Measurements from ENCODE around the gene KCNQ2.

Gene KCNQ2

DNA sequence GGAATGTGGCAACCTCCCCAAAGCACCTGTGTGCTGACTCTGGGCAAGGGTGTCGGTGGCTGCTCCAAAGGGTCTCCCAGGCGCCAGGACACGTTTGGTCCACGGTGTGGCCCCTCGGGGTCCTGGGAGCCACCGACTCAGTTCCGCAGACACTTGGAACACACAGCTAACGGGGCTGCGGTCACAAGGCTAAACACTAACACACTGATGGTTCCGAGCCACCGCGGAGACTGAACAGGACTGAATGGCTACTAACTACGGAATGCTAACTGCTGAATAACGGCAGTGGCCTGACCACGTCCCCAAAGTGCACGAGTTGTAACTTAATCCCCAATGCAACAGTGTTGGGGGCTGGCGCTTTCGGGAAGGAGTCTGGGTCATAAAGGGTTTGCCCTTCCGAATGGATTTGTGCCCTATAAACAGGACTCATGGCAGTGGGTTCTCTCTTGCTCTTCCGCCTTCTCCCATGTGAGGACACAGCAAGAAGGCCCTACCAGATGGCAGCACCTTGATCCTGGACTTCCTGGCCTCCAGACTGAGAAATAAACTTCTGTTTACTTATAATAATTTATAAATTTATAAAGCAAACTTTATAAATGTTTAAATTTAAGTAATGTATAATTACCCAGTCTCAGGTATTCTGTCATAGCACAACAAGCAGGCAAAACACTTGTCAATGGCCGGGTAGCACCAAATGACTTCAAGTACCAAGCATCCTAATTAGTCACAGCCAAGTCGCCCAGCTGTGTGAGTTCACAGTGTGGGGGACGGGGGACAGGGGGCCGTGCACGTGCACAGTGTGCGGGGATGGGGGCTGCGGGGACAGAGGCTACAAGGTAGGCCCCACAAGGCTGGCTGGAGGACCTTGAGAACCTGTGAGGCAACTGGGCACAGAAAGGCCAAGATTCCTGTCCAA is 28.7 kb upstream of the KCNQ2 start:
- Histone ChIP-seq H3K27ac (ENCODE audit: low read depth, low read length) (no peak overlapping the region), H3K36me3 (ENCODE audit: insufficient read depth, low read length) (no peaks in the 10 kb centered on the region), H3K27me3 (ENCODE audit: insufficient read depth, low read length) (peaks cover 34% of the 10 kb centered on the region), H2AFZ (ENCODE audit: low read length, unreplicated experiment) (no peak overlapping the region), H3K4me1 (ENCODE audit: control insufficient read depth, insufficient read depth, low read length, unreplicated experiment) (peaks cover 8% of the 10 kb centered on the region), H3K79me2 (ENCODE audit: control insufficient read depth, insufficient read depth, low read length, unreplicated experiment) (no peaks in the 10 kb centered on the region), H3K4me3 (ENCODE audit: low read depth, low read length) (no peak overlapping the region)

DNA sequence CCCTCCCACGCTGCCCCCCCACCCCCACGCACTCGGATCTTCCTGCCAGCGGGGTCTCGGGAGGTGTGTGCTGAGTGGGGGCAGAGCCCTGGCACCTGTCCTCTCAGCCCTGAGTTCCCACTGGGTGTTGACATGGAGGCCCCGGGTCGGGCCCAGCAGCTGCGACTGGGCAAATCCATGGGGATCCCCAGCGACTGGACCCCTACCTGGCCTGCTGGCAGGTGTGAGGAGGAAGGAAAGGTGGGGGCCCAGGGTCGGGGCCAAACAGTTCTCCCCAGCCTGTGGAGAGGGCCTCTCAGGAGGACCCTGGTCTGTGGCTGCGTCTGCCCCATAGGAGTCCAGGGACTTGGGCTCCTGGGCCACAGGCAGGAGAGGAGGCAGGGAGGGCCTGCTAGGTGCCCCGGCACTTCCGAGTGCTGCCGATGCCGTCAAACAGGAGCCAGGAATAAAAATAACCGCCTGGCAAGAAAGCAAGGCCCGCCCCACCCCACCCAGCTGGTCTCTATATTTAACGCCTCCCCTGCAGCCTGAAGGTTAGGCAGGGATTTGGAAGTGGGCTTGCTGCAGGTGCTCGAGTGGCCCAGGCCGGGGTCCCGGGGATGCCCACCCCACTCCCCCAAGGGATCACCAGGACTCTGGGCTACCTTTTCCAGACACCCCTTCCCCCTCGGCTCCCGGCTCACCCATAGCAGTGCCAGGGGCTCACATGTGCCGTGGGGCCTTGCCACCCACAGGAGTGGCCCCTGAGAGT is 27.9 kb upstream of the KCNQ2 start:
- no peaks in the 10 kb centered on the region for H3K36me3 ChIP-seq (ENCODE audit: insufficient read depth, low read length)
- H3K27me3 ChIP-seq (ENCODE audit: insufficient read depth, low read length): peaks cover 30% of the 10 kb centered on the region
- H3K4me3 ChIP-seq (ENCODE audit: low read depth, low read length): no peak overlapping the region
- no peak overlapping the region for H3K27ac ChIP-seq (ENCODE audit: low read depth, low read length)
- no peak overlapping the region for H2AFZ ChIP-seq (ENCODE audit: low read length, unreplicated experiment)
- peaks cover 8% of the 10 kb centered on the region for H3K4me1 ChIP-seq (ENCODE audit: control insufficient read depth, insufficient read depth, low read length, unreplicated experiment)
- no peaks in the 10 kb centered on the region for H3K79me2 ChIP-seq (ENCODE audit: control insufficient read depth, insufficient read depth, low read length, unreplicated experiment)

DNA sequence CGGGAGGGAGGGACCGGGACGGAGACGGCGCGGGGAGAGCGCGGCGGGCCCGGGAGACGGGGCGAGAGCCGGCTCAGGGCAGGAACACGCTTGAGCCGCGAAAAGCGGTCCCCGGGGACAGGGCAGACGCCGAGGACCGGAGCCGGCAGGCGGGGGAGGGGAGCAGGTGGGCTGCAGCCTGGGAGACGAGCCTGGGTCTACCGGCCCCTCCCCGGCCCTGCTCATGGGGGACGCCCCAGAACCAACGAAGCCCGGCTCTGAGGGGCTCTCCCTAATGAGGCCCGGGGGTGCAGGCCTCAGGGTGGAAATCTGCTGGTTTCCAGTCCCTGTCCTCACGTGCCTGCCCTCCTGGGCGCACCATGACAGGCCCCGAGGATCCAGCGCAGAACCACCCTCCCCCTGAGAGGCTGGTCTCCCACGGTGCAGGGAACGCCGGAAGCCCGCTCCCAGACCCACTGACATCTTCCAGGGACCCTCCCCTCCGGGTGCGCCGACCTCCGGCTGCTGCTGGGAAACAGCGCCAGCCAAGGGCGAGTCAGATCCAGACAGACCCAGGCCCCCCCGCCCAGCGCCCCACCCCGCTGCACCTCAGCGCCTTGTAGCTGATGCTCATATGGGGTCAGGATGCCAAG is 27.0 kb upstream of the KCNQ2 start:
- Histone ChIP-seq H3K4me3 (ENCODE audit: low read depth, low read length) (no peak overlapping the region), H3K79me2 (ENCODE audit: control insufficient read depth, insufficient read depth, low read length, unreplicated experiment) (no peaks in the 10 kb centered on the region), H2AFZ (ENCODE audit: low read length, unreplicated experiment) (no peak overlapping the region), H3K27me3 (ENCODE audit: insufficient read depth, low read length) (peaks cover 21% of the 10 kb centered on the region), H3K36me3 (ENCODE audit: insufficient read depth, low read length) (no peaks in the 10 kb centered on the region), H3K27ac (ENCODE audit: low read depth, low read length) (no peak overlapping the region), H3K4me1 (ENCODE audit: control insufficient read depth, insufficient read depth, low read length, unreplicated experiment) (peaks cover 8% of the 10 kb centered on the region)

DNA sequence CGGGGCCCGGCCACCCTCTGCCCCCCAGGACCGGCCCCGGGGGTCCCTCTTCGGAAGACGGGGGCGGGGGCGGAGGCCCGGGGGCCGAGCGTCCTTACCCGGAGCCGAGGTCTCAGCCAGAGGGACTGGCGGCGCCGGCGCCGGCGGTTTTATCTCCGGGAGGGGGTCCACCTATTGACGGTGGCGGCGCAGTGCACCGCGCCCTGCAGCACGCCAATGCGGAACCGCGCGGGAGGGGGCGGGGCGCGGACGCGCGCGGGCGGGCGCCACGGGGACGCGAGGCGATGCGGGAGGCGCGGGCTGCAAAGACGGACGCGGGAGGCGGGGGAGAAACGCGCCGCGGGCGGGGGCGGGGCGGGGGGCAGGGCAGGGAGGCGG is 26.5 kb upstream of the KCNQ2 start, which contains the start of gene EEF1A2:
Gene EEF1A2, minus strand, starts transcription at position 124 of the 378 bp plus-strand sequence. CDS start 1,320 bp downstream, outside the sequence.
- no peak within 1 kb of the TSS for H3K27ac ChIP-seq (ENCODE audit: low read depth, low read length)
- peaks cover 20% of the 10 kb centered on the region for H3K27me3 ChIP-seq (ENCODE audit: insufficient read depth, low read length)

DNA sequence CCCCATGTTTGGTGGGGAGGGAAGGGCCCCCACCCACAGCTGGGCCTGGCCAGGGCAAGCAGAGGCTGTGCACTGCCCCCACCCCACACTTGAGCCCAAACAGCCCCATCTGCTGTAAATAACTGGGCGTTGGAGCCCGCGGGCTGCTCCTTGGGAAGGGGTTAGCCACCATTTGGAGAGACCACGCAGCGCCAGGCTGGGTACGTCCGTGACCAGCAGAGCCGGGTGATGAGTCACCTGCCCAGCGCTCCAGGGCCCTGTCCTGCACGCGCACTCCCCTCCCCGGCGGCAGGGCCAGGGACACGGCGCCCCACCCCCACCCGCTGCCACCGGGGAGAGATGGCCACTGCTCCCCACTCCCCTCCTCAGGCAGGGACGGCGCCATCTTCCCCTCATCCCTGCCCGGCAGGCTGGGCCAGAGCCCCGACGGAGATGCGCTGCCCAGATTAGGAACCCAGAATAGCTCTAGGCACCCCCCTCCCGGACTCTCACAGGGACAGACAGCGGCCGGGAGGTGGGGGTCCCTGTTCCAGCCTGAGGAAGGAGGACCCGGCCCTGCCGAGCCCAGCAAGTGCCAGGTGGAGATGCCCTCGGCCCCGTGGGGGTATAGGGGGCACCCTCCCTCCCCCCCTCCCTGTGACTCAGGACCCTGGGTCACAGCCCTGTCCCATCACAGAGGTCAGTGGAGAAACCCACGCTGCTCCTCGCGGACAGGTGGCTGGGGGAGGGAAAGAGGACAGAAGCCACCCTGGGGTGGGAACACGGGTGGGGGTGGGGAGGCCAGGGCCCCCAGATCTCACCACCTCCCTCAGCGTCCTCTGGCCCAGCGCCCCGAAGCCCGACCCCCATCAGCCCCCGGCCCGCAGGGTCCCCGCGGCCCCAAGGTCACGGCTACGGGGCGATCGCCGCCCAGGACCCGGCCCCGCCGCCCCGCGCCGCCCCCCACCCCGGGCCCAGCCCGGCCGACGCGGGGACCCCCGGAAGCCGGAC is 25.8 kb upstream of the KCNQ2 start:
- Histone ChIP-seq H3K27me3 (ENCODE audit: insufficient read depth, low read length) (peaks cover 17% of the 10 kb centered on the region), H3K36me3 (ENCODE audit: insufficient read depth, low read length) (no peaks in the 10 kb centered on the region), H3K4me3 (ENCODE audit: low read depth, low read length) (peak overlapping the region; percentile 21; the same call in 1 of the 2 replicates), H3K27ac (ENCODE audit: low read depth, low read length) (no peak overlapping the region), H3K79me2 (ENCODE audit: control insufficient read depth, insufficient read depth, low read length, unreplicated experiment) (no peaks in the 10 kb centered on the region), H3K4me1 (ENCODE audit: control insufficient read depth, insufficient read depth, low read length, unreplicated experiment) (peaks cover 8% of the 10 kb centered on the region), H2AFZ (ENCODE audit: low read length, unreplicated experiment) (no peak overlapping the region)

More for the DNA sequence above, 26.5 kb upstream of the KCNQ2 start, which contains the start of gene EEF1A2:
- Histone ChIP-seq H3K36me3 (ENCODE audit: insufficient read depth, low read length) (no peaks in the 10 kb centered on the region), H3K79me2 (ENCODE audit: control insufficient read depth, insufficient read depth, low read length, unreplicated experiment) (no peaks in the 10 kb centered on the region), H2AFZ (ENCODE audit: low read length, unreplicated experiment) (no peak within 1 kb of the TSS), H3K4me1 (ENCODE audit: control insufficient read depth, insufficient read depth, low read length, unreplicated experiment) (peaks cover 8% of the 10 kb centered on the region), H3K4me3 (ENCODE audit: low read depth, low read length) (peak within 1 kb of the TSS; percentile 45; the same call in 1 of the 2 replicates)

DNA sequence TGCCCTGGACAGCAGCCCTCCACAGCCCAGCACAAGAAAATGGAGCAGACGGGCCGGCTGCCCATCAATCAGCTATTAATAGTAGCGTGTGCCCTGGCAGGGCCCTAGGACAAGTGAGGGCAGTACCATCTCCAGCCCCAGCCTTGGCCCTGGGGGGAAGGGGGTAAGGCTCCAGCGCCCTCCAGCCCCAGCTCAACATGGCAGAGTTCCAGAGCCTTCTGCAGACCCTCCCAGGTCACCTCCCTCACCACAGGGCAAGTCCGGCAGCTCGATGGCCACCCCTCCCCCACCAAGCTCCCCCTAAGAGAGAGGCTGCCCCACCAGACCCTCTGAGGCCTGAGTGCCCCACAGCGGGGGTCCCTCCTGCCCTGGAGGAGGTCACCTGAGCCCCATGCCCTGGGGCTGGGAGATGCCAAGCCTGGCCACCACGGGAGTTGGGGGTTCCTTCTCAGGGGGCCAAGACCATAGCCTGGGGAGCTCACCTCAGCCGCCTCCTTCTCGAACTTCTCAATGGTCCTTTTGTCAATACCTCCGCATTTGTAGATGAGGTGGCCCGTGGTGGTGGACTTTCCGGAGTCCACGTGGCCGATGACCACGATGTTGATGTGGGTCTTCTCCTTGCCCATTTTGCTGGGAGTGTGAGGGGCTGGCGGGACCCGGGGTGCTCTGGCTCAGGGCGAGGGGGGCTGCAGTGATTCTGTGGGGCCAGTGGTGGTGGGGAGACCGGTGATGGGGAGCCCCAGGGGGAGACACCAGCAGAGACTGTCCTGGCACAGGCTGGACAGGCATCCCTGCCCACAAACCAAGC is 24.9 kb upstream of the KCNQ2 start:
- H3K4me3 ChIP-seq (ENCODE audit: low read depth, low read length): no peak overlapping the region
- no peaks in the 10 kb centered on the region for H3K36me3 ChIP-seq (ENCODE audit: insufficient read depth, low read length)
- no peak overlapping the region for H3K27ac ChIP-seq (ENCODE audit: low read depth, low read length)
- H3K4me1 ChIP-seq (ENCODE audit: control insufficient read depth, insufficient read depth, low read length, unreplicated experiment): peaks cover 8% of the 10 kb centered on the region
- H3K27me3 ChIP-seq (ENCODE audit: insufficient read depth, low read length): peaks cover 17% of the 10 kb centered on the region
- H3K79me2 ChIP-seq (ENCODE audit: control insufficient read depth, insufficient read depth, low read length, unreplicated experiment): no peaks in the 10 kb centered on the region
- H2AFZ ChIP-seq (ENCODE audit: low read length, unreplicated experiment): no peak overlapping the region

DNA sequence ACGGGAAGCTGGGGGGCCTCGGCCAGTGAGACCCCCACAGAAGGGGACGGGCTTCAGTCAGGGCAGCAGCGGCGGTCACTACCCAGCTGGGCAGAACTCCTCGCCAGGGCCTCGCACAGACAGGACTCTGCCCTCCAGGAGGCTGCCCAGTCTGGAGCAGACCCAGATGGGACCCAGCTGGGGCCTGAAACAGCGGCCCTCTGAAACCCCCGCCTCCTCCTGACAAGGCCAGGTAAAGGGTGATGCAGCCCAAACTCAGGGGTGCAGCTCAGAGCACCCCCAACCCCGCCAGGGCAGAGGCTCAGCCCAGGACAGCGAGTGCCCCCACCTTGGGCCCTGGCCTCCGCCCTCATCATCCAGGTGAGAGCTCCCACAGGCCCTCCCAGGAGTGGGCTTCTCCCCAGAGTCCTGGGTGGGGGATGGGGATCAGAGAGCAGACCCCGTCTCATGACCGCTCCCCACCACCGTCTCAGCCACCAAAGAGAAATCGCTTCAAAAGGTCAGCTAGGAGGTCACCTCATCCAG is 24.2 kb upstream of the KCNQ2 start:
- peaks cover 17% of the 10 kb centered on the region for H3K27me3 ChIP-seq (ENCODE audit: insufficient read depth, low read length)
- peak overlapping the region; percentile 65; the same call in 1 of the 2 replicates for H3K4me3 ChIP-seq (ENCODE audit: low read depth, low read length)
- H3K27ac ChIP-seq (ENCODE audit: low read depth, low read length): no peak overlapping the region
- peaks cover 8% of the 10 kb centered on the region for H3K4me1 ChIP-seq (ENCODE audit: control insufficient read depth, insufficient read depth, low read length, unreplicated experiment)
- H2AFZ ChIP-seq (ENCODE audit: low read length, unreplicated experiment): no peak overlapping the region
- no peaks in the 10 kb centered on the region for H3K79me2 ChIP-seq (ENCODE audit: control insufficient read depth, insufficient read depth, low read length, unreplicated experiment)
- no peaks in the 10 kb centered on the region for H3K36me3 ChIP-seq (ENCODE audit: insufficient read depth, low read length)

DNA sequence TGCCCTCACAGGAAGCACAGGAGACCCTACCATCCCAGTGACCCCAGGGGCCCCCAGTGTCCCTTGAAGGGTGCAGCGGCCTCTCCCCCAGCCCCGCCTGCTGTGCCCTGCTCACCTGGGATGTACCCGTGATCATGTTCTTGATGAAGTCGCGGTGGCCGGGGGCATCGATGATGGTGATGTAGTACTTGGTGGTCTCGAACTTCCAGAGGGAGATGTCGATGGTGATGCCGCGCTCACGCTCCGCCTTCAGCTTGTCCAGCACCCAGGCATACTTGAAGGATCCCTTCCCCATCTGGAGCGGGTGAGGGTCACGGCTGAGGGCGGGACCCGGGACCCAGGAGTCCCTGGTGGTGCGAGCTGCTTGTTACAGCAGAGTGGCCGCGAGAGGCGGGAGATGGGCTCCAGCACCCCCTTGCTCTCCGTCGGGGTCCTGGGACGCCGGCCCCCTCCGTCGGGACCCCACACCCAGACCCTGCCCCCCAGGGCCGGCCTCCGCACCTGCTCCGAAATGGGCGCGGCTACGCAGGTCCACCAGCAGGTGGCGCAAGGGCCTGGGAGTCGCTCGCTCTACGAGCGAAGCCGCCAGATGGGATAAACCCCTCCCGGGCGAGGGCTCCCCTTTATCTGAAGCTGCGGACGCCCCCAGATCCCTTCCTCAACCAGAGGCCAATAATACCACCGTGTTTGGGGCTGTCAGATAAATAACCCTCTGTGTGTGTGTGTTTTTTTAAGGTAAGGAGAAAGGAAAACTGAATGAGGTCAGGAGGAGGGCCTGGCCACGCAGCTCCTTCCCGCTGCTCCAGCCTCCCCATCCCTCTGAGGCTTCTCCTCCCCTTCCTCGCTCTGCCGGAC is 23.5 kb upstream of the KCNQ2 start:
- no peak overlapping the region for H2AFZ ChIP-seq (ENCODE audit: low read length, unreplicated experiment)
- peaks cover 8% of the 10 kb centered on the region for H3K4me1 ChIP-seq (ENCODE audit: control insufficient read depth, insufficient read depth, low read length, unreplicated experiment)
- peak overlapping the region; percentile 65 for H3K4me3 ChIP-seq (ENCODE audit: low read depth, low read length)
- no peaks in the 10 kb centered on the region for H3K36me3 ChIP-seq (ENCODE audit: insufficient read depth, low read length)
- H3K27me3 ChIP-seq (ENCODE audit: insufficient read depth, low read length): peaks cover 17% of the 10 kb centered on the region
- H3K79me2 ChIP-seq (ENCODE audit: control insufficient read depth, insufficient read depth, low read length, unreplicated experiment): no peaks in the 10 kb centered on the region
- H3K27ac ChIP-seq (ENCODE audit: low read depth, low read length): no peak overlapping the region
